NB4 (cell line): ENCODE data around the gene OSBP2.

ENCODE experiments used
- DNase-seq: peaks from one replicate; pipeline ENCODE4 v3.0.0; 2010; ENCODE audit warnings: low read depth
- H3K4me3 ChIP-seq: one replicate; pipeline ENCODE4 v1.5.1; 2011; ENCODE audit warnings: mild to moderate bottlenecking, low read depth, low read length, moderate library complexity
- MAX ChIP-seq: IDR thresholded peaks from 2 replicates; pipeline ENCODE4 v1.6.1; 2011; ENCODE audit warnings: low read depth, low read length
- MYC ChIP-seq: IDR thresholded peaks from 2 replicates; pipeline ENCODE4 v1.6.1; 2011; ENCODE audit warnings: low read depth, low read length
- POLR2A ChIP-seq: IDR thresholded peaks from 2 replicates; pipeline ENCODE4 v1.6.1; 2011; ENCODE audit warnings: mild to moderate bottlenecking; ENCODE audit not compliant: insufficient read length; ENCODE audit errors: extremely low read depth
- TF ChIP-seq, protein P1 (sequence below): IDR thresholded peaks from one replicate; pipeline ENCODE4 v1.5.1; 2012; ENCODE audit warnings: low read depth, low read length

OSBP2 gene, protein sequence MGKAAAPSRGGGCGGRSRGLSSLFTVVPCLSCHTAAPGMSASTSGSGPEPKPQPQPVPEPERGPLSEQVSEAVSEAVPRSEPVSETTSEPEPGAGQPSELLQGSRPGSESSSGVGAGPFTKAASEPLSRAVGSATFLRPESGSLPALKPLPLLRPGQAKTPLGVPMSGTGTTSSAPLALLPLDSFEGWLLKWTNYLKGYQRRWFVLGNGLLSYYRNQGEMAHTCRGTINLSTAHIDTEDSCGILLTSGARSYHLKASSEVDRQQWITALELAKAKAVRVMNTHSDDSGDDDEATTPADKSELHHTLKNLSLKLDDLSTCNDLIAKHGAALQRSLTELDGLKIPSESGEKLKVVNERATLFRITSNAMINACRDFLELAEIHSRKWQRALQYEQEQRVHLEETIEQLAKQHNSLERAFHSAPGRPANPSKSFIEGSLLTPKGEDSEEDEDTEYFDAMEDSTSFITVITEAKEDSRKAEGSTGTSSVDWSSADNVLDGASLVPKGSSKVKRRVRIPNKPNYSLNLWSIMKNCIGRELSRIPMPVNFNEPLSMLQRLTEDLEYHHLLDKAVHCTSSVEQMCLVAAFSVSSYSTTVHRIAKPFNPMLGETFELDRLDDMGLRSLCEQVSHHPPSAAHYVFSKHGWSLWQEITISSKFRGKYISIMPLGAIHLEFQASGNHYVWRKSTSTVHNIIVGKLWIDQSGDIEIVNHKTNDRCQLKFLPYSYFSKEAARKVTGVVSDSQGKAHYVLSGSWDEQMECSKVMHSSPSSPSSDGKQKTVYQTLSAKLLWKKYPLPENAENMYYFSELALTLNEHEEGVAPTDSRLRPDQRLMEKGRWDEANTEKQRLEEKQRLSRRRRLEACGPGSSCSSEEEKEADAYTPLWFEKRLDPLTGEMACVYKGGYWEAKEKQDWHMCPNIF

GRCh38 chr22:30694640-30695350, at the start of gene OSBP2:
OSBP2 (plus strand) TSS chr22:30694874; CDS start chr22:30694910, 36 bp downstream.
- DNase-seq, result no peak
- no peak within 1 kb of the TSS for H3K4me3 ChIP-seq
- TF ChIP-seq MYC, result no peak
- TF ChIP-seq, protein P1, sequence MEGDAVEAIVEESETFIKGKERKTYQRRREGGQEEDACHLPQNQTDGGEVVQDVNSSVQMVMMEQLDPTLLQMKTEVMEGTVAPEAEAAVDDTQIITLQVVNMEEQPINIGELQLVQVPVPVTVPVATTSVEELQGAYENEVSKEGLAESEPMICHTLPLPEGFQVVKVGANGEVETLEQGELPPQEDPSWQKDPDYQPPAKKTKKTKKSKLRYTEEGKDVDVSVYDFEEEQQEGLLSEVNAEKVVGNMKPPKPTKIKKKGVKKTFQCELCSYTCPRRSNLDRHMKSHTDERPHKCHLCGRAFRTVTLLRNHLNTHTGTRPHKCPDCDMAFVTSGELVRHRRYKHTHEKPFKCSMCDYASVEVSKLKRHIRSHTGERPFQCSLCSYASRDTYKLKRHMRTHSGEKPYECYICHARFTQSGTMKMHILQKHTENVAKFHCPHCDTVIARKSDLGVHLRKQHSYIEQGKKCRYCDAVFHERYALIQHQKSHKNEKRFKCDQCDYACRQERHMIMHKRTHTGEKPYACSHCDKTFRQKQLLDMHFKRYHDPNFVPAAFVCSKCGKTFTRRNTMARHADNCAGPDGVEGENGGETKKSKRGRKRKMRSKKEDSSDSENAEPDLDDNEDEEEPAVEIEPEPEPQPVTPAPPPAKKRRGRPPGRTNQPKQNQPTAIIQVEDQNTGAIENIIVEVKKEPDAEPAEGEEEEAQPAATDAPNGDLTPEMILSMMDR, result no peak
- TF ChIP-seq MAX, result no peak
- no peak for TF ChIP-seq POLR2A

GRCh38 chr22:30646518-30647160, 48.0 kb upstream of the OSBP2 start:
- H3K4me3 ChIP-seq, result no peak overlapping the region
- TF ChIP-seq, protein P1, result no peak
- no peak for TF ChIP-seq MYC
- TF ChIP-seq POLR2A, result no peak
- TF ChIP-seq MAX, result no peak
- no peak for DNase-seq

DNA sequence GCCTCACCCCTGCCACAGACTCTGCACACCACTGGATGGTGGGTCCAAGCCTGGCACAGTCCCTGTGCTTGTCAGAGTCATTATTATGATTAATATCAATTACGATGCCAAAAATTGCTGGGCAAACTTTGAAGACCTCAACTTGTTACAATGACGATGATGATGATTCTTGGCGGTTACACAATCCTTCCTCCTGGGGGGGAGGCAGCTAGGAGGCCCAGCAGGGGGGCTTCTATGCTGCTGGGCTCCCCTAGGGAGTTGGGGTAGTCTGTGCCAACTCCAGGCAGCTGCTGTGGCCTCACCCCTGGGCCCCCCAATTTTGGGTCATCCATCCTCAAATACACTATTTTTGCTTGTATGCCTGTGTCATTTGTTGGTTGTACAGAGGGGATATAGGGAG, 47.1 kb upstream of the OSBP2 start:
- no peak overlapping the region for H3K4me3 ChIP-seq
- DNase-seq, result peak; percentile 62
- TF ChIP-seq, protein P1, result no peak
- TF ChIP-seq POLR2A, result no peak
- no peak for TF ChIP-seq MAX
- no peak for TF ChIP-seq MYC

- H3K4me3 ChIP-seq, result no peak overlapping the region
- no peak for TF ChIP-seq POLR2A
- TF ChIP-seq, protein P1, result no peak
- no peak for TF ChIP-seq MYC
- no peak for TF ChIP-seq MAX
- DNase-seq, result no peak
These were observed 45.8 kb upstream of the OSBP2 start for GRCh38 chr22:30648825-30649224.

GRCh38 chr22:30649430-30650007, 45.2 kb upstream of the OSBP2 start:
- DNase-seq, result peak; percentile 88
- no peak overlapping the region for H3K4me3 ChIP-seq
- no peak for TF ChIP-seq MAX
- TF ChIP-seq, protein P1, result peak; percentile 10
